Mucosa of descending colon (tissue), 3 donors: Measurements from ENCODE around the gene MAOA. TPM values are rescaled to one million over a fixed set of nuclear protein-coding genes. Genes with fewer than 3 reads are reported as not detected.
A peak's percentile ranks its signal among the peaks of the same experiment; 100 is the strongest.

Source experiments
- ATAC-seq: fragments of 200-7000 bp; cut with Tn5 transposase; one replicate; pipeline ENCODE4 v1.9.1; 2020; ENCODE audit warnings: mild to moderate bottlenecking, moderate library complexity
- DNase-seq, 3 donors: peaks; one replicate each; pipeline ENCODE4 v3.0.0-alpha.2; 2020
- H3K36me3 ChIP-seq: fragments of 200-600 bp; one replicate; pipeline ENCODE4 v1.8.0; 2021; ENCODE audit warnings: low read depth, mild to moderate bottlenecking
- H3K4me1 ChIP-seq: fragments of 200-600 bp; one replicate; pipeline ENCODE4 v1.8.0; 2021; ENCODE audit warnings: low read depth, mild to moderate bottlenecking
- H3K4me3 ChIP-seq: fragments of 200-600 bp; one replicate; pipeline ENCODE4 v1.8.0; 2021; ENCODE audit warnings: mild to moderate bottlenecking
- H3K9me3 ChIP-seq: fragments of 200-600 bp; one replicate; pipeline ENCODE4 v1.8.0; 2021; ENCODE audit warnings: mild to moderate bottlenecking
- CTCF ChIP-seq: fragments of 200-600 bp; IDR thresholded peaks from one replicate; pipeline ENCODE4 v1.8.0; 2022; ENCODE audit warnings: antibody characterized with exemption, mild to moderate bottlenecking
- intact Hi-C, 2 donors: fragments of 100-400 bp; cut with DNase I in 1 of 2; cut with micrococcal nuclease in 1 of 2; formaldehyde crosslinking; loops; one replicate each; pipeline versions ENCODE4 v1.11.0 to v1.11.1; 2022; cut with DNase I, micrococcal nuclease
- total RNA-seq, 3 donors: library from RNA; stranded (reverse); fragmentation: NEBNext Ultra II Directional in 2 of 3; extraction: Animal tissue kit (Norgen Biotek cat#: 25700) in 2 of 3; gene quantifications; one replicate each; pipeline versions ENCODE4 v1.2.1 to v1.2.4, GENCODE V29; 2021 to 2023
- donor health status: DM: no; HTN: no; CAD: no; lungs with moderate emphysema.
- donor health status: DM: no; HTN: no; CAD: no.
- donor health status: DM: no; HTN: yes; CAD: no.

The MAOA gene
- total RNA-seq, 3 donors from 2014 or later: 270 to 401 (median 390) TPM

DNA sequence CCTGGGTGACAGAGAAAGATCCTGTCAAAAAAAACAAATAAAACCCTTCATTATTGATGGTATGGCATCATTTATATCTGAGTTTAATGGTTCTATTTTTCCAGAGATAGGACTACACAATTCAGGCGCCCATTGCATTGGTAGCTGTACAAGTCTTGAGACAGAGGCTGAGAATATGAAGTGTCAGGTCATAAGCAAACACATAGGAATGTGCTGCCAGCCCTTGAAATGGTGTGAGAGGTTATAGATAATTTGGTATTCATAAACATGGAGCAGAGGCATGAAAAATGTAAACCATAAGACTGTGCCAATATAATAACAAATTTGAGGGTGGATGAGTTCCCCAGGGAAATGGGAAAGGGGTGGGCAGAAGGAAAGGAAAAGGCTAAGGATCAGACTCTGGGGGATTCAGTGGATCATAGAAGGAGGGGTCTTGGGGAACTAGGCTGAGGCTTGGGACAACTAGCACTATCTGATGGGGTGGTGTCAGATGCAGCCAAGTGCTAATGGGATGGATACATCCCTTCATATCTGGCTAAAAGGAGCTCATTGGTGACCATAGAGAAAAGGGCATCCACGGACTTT is 50.8 kb downstream of the MAOA start:
- no peak overlapping the region for H3K4me3 ChIP-seq
- ATAC-seq: no peak
- peaks cover 7% of the 10 kb centered on the region for H3K4me1 ChIP-seq
- no peaks in the 10 kb centered on the region for H3K9me3 ChIP-seq
- intact Hi-C loops: no loop called here
- no peaks in the 10 kb centered on the region for H3K36me3 ChIP-seq
- TF ChIP-seq CTCF: no peak
- DNase-seq: no peak

GRCh38 chrX:43707812-43708548 is 51.9 kb downstream of the MAOA start:
- no peaks in the 10 kb centered on the region for H3K36me3 ChIP-seq
- TF ChIP-seq CTCF: no peak
- H3K4me1 ChIP-seq: peaks cover 7% of the 10 kb centered on the region
- DNase-seq: peak in 2 of 3 donors; percentile 35 to 86
- no peaks in the 10 kb centered on the region for H3K9me3 ChIP-seq
- intact Hi-C loops: no loop called here
- H3K4me3 ChIP-seq: no peak overlapping the region
- ATAC-seq: peak; percentile 93

GRCh38 chrX:43716144-43716543 is 60.0 kb downstream of the MAOA start:
- H3K4me1 ChIP-seq: no peaks in the 10 kb centered on the region
- DNase-seq (no peak), ATAC-seq (no peak)
- no peak overlapping the region for H3K4me3 ChIP-seq
- H3K9me3 ChIP-seq: no peaks in the 10 kb centered on the region
- intact Hi-C loops: no loop called here
- H3K36me3 ChIP-seq: no peaks in the 10 kb centered on the region
- TF ChIP-seq CTCF: no peak

DNA sequence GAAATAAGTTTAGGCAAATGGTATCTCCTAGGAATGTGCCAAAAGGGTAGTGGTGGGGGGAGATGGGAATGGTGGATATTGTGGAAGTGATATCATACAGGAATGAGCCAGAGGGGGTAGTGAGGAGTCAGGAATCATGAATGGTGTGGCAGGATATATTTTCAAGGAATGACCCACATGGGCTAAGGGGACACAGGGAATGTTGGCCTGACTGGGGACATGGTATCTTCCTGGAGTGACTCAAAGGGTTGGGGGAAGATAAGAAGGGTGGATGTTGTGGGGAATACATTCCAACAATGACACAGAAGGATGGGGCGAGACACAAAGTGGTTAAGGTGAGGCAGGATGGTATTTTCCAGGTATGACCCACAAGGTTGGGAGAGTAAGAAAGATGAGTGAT is 60.6 kb downstream of the MAOA start:
- Histone ChIP-seq H3K4me3 (no peak overlapping the region), H3K36me3 (no peaks in the 10 kb centered on the region), H3K4me1 (no peaks in the 10 kb centered on the region), H3K9me3 (no peaks in the 10 kb centered on the region)
- no peak for DNase-seq
- TF ChIP-seq CTCF: no peak
- ATAC-seq: no peak
- intact Hi-C loops: no loop called here

GRCh38 chrX:43717161-43717560 is 61.1 kb downstream of the MAOA start:
- no peaks in the 10 kb centered on the region for H3K4me1 ChIP-seq
- intact Hi-C loops: no loop called here
- no peak for DNase-seq
- ATAC-seq: no peak
- no peak overlapping the region for H3K4me3 ChIP-seq
- no peaks in the 10 kb centered on the region for H3K36me3 ChIP-seq
- no peak for TF ChIP-seq CTCF
- no peaks in the 10 kb centered on the region for H3K9me3 ChIP-seq
